GF-D8 (cell line): Measurements from ENCODE around the gene INSIG1.

ENCODE experiments used
- DNase-seq: peaks from one replicate; lab custom pipeline; 2025; lab: John Stamatoyannopoulos, UW

INSIG1 gene

DNA sequence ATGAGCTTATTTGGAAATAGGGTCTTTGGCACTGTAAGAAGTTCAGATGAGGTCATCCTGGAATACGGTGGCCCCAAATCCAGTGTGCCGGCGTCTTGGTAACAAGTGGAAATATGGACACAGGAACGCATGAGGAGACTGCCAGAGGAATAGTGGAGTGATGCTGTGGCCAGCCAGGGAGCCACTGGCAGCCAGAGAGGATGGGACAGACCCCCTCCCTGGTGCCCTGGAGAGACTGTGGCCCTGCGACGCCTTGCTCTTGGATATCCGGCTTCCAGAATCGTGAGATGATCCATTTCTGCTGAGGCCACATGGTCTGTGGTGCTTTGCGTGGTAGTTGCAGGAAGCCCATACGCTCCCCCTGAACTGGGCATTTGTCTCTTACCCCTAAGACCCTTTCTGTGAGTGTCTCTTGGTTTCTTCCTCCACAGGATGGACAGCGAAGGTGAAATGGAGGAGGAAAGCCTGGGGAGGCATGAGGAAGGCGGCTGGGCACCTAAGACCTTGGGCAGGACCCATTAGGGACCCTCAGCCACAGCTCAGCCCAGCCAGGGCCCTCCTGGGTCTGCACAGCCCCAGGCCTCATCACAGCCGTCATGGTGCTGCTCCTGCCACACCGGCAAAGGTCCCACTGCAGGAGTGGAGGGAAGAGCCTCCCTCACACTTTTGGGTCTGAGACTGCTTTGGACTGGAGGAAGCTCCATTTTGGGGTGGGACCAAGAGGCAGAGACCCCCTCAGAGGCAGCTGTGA is 53.6 kb downstream of the INSIG1 start:
- DNase-seq = no peak

DNA sequence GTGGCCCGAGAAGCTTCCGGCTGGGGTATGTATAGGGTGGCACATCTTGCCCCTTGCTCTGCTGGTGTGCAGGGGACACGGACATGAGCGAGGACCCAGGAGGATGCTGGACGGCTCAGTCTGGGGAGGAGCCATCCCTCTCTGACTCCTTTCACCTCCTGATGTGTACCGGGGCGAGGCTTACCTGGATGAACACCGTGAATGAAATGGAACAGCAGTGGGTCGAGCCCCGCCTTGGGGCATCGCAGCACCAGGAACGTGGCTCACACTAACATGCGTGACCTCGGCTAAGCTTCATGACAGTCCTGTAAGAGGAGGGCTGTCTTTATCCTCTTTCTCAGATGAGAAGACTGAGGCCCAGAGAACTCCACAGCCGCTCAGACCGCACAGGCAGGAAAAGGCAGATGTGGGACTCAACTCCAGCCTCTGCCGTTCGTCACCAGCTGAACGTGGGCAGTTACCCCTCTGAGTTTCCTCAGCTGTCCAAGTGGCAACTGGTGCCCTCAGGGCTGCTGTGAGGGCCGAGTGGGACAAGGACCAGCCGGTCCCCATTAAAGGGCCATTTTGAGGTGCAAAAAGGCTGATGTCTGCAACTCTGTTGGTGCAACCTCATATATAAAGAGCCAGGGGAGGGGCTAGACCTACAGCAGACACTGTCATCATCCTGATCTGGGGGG is 54.5 kb downstream of the INSIG1 start:
- no peak for DNase-seq

DNA sequence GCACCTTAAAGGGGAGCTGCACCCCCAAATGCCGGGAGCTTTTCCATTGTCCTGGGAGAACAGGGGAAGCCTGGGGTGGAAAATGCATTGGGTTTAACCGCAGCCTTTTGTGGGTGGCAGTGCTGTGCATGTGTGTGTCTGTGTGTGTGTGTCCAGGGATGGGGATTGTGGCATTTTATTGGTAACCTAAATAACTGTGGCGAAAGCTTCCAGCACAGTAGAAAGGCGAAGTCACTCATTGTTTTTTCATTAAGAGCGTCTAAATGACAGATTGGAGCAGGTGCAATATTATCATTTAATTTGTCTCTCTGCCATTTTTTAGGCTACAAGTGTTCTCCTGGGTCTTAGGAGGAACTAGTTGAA is 55.1 kb downstream of the INSIG1 start:
- DNase-seq = no peak

DNA sequence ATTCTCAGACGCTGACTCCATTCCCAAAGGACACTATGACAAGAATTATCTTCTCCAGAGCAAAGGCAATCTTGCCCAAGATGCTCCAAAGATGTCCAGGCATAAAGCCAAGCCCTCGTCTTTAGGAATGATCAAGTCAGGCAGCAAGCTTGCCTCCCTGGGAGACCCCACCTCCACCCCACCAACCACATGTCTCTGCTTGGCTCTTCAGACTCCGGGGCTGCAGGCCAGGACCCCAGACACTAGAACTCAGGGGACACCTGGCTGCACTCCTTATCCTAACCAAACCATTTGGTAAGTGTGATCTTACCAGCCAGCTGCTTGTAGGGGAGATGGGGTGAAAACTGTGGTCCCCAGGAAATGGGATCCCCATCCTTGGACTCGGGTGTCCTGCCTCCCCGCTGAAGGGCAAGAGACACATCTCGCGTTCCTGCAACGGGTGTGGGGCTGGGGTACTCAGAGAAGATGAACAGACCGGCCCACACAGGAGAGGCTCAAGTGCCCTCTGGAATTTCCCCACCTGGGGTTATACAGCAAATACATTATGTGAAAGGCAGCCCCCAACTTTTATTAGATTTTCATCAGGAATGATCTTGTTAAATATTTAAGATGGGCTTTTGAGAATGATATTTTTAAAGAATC is 55.7 kb downstream of the INSIG1 start:
- no peak for DNase-seq

DNA sequence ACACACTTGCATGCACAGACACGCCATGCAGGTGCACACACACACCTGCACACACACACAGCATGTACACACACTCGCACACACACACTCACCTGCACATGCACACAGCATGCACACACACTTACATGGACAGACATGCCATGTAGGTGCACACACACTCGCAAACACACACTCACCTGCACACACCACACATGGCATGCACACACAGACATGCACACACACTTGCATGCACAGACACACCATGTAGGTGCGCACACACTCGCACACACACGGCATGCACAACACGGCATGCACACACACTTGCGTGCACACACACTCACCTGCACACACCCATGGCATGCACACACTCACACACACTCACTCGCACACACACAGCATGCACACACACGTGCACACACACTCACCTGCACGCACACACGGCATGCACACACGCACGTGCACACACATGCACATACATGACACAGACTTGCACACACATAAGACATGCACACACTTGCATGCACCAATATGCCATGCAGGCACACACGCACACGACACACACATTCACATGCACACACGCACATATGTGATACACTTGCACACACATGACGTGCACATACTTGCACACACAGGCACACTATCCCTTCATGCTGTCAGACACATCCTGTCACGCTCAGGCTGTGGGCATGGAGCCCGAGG is 56.8 kb downstream of the INSIG1 start:
- DNase-seq = no peak

DNA sequence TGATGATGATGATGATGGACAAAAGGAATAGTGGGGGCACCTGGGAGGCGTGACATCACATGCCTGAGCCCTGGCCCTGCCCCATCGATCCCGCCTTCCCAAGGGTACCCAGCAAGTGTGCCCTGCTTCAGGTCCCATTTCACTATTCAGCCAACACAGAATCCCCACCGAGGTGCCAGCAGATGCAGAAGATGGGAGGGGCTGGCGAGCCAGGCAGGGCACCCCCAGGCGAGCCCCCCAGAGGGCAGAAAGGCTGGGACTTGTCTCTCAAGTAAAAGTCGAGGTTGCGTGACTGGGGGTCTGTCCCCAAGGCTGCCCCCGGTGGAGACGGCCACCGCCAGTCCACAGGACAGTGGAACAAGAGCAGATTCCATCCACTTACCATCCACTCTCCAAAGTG is 57.5 kb downstream of the INSIG1 start:
- DNase-seq = no peak

DNA sequence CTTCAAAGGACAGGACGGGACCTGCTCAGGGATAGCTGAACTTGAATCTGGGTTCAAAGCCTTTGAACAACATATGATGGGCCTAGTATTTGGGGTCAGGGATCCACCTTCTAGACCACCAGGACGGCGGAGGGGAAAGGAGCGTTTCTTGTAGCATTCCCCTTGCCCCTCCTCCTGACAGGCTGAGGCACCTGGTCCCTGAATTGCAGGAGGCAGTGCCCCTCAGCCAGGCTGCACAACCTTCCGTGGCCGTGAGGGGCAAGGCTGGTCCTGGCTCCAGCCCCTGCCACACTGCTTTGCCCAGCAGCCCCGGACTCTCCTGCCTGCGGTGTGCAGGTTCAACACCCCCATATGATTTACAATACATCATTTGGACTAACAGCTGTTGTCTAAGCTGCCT is 58.1 kb downstream of the INSIG1 start:
- DNase-seq = no peak

DNA sequence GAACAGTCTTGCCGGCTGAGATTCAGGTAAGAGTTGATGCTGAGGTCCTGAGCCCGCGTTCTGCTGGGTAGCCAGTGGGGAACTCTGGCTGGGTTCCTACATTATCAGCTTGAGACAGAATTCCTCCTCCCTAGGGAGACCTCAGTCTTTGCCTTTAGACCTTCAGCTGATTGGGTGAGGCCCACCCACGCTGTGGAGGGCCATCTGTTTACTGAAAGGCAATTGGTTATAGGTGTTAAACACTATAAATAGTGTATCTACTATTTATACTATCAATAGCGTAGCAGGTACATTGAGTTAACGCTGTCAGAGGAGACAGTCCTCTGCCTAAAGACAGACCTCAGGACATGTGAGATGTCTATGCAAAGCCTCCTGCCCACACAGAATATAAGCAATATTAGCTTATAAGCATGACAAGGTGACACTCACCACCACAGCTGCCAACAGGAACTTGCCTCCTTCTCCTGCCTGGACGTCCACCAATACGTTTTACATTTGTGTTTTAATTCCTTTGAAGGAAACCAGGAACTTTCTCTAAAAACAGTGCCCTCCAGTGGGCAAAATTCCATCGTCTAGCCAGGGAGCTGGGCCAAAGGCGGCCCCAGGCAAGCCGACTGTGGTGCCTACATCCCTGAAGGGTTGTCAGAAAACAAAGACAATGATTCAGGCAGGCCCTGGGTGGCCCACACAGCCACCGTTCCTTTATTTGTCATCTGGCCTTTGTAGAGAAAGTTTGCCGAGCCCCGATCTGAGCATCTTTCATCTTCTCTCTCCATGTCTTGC is 58.8 kb downstream of the INSIG1 start:
- DNase-seq = peak; percentile 63

DNA sequence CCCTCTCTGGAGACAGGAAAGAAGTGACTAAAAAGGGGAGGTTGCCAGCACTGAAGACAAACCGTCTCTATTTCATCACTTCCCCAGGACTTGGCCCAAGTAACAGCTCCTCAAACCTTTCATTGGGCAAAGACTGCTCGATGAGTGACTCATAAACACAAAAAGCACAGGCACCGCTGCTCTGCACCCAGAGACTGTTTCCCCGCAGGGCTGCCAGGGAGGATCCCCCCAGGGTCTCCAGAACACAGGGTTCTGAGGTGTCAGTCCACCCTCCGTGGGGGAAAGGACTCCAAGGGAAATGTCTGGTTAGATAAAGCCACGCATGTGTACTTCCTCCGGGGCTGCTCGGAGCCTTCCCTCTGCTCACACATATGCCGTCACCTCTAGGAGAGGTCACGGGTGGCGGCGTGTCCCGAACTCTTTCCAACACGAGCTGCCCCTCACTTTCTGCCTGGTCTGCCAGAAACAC is 59.9 kb downstream of the INSIG1 start:
- DNase-seq = peak; percentile 96

DNA sequence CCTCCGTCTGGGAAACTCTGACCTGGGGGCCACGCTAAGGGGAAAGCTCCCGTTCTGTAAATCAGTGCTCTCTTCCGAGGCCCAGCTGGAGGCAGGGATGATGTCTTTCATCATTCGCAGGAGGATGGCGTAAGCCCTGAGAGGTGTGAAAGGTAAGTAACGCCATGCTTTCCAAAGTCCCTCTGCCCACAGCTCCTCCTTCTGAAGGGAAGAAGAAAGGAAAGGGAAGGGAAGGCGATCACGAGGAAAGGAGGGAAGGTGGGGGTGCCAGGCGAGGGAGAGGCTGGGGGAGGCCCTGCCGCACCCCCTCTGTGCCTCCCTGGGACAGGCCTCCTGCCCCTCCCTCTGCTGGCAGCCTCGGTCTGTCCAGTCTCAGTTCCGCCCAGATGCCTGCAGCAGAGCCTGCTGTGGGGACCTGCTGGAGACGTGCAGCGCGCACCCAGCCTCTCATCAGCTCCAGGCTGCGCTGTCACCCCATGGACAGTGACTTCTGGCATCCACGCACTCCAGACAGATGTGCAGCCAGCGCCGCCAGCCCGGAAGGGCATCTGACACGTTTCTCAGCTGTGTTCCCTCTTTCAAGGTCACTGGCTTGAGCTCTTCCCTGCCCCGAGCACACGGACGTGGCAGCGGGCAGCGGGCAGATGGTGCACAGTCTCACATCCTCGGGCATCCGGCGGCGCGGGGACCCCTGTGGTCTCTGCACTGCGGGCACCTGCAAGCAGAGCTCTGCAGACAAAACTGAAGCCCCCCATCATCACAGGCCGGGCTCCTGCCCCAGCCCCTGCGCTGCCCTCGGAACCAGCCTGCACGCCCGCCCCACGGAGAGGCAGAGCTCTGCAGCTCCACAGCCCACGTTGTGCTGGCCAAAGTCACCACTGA is 60.6 kb downstream of the INSIG1 start:
- DNase-seq = no peak

DNA sequence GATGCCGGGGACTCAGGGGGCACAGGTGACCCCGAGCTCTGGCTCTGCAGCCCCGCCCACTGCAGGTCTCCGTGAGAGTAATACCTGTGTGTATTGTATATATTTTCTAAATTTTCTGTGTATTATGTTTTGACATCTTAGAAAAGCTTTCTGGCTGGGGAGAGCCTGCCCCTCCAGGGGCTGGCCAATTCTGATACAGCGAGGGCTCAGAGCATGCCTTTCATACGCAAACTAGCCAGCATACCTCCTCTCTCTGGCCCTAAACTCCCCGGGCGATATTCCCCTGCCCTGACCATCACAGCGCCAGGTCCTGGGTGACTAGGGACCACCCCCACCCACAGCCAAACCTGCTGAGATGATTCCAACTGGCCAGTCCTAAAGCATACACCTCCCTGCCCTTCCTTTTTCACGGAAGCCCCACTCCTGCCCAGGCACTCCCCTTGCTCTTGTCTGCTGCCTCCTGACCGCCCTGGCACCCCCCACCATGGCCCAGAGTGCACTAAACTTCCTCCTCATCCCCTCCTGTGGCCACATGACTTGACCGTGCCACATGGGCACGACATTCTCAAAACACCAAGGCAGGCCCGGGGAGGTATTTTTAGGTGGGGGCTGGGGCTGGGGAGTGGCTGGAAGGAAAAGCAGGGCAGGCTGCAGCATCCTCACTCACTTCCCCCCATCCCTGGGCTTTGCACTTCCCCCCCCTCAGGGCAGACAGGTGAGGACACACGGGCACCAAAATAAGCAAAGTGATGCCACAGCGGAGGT is 61.5 kb downstream of the INSIG1 start:
- DNase-seq = no peak
